K562 (cell line): ENCODE results near the gene CD9. TPM values are rescaled to one million over a fixed set of nuclear protein-coding genes. Genes with fewer than 3 reads are reported as not detected.

Experiments
- ATAC-seq: fragments of 200-7000 bp; cut with Tn5 transposase; 3 replicates; pipeline ENCODE4 v1.9.1; 2020; ENCODE audit warnings: moderate library complexity
- BruUV-seq: library from RNA; stranded (reverse); fragments of 400-500 nt; replicated peaks from 2 replicates; lab custom pipeline; 2021; lab: Mats Ljungman, UMichigan
- CTCF ChIA-PET: fragments of 300-600 bp; formaldehyde crosslinking; extraction: SDS; loops from one replicate; lab custom pipeline; 2021; ENCODE audit warnings: low intra/inter-chr PET ratio; lab: Yijun Ruan, JAX
- POLR2A ChIA-PET: fragments of 300-600, 350-650 bp; sonication (Branson Sonifier 250); formaldehyde crosslinking; extraction: SDS; loops from one replicate; lab custom pipeline; 2021; ENCODE audit warnings: antibody characterized with exemption, inconsistent platforms; lab: Yijun Ruan, JAX
- DNase-seq, 4 experiments: peaks; one replicate each; pipeline versions ENCODE4 v3.0.0 to v3.0.0-alpha.2; 2011 to 2018; ENCODE audit warnings: low spot score in 3 of 4, mixed read lengths in 3 of 4; ENCODE audit errors: extremely low read depth in 1 of 4
- FAIRE-seq: peaks from 2 replicates; lab custom pipeline; 2011; peaks lifted over from hg19 to GRCh38; lab: Jason Lieb, UNC
- H2AFZ ChIP-seq: 2 replicates; pipeline ENCODE4 v1.6.0; 2011; ENCODE audit warnings: low read depth, low read length, control low read depth, inconsistent platforms
- H3K27ac ChIP-seq: fragments of 200-600 bp; 3 replicates; pipeline ENCODE4 v1.8.0; 2011; ENCODE audit warnings: low read depth, mild to moderate bottlenecking, control low read depth, inconsistent platforms, low read length, moderate library complexity, mixed read lengths; ENCODE audit errors: extremely low read depth
- H3K27me3 ChIP-seq, 2 experiments: fragments of 300-600 bp in 1 of 2; 2 replicates in 1 of 2; 3 replicates in 1 of 2; pipeline versions ENCODE4 v1.6.0 to v1.8.0; 2011; ENCODE audit warnings: inconsistent platforms in 2 of 2, low read length in 2 of 2, mild to moderate bottlenecking in 1 of 2, mixed read lengths in 1 of 2, moderate library complexity in 1 of 2; ENCODE audit not compliant: control insufficient read depth in 2 of 2, insufficient read depth in 2 of 2
- H3K36me3 ChIP-seq: fragments of 300-600 bp; 3 replicates; pipeline ENCODE4 v1.8.0; 2011; ENCODE audit warnings: mild to moderate bottlenecking, low read length, inconsistent platforms; ENCODE audit not compliant: control insufficient read depth, insufficient read depth
- H3K4me1 ChIP-seq, 2 experiments: fragments of 200-600 bp in 1 of 2; replicated peaks in 1 of 2; 2 replicates in 1 of 2; 3 replicates in 1 of 2; pipeline versions ENCODE4 v1.5.1 to v1.8.0; 2011; ENCODE audit warnings: inconsistent platforms in 2 of 2, low read length in 2 of 2, mild to moderate bottlenecking in 1 of 2, mixed read lengths in 1 of 2, moderate library complexity in 1 of 2; ENCODE audit not compliant: control insufficient read depth in 2 of 2, insufficient read depth in 2 of 2
- H3K4me2 ChIP-seq: 2 replicates; pipeline ENCODE4 v1.6.1; 2011; ENCODE audit warnings: low read length, control low read depth, inconsistent platforms, mixed read lengths; ENCODE audit not compliant: insufficient read depth
- H3K4me3 ChIP-seq: fragments of 200-600 bp; sonication (generic), shearing (Covaris generic); 2 replicates; pipeline ENCODE4 v1.5.1; 2016; ENCODE audit warnings: control low read depth, inconsistent platforms
- H3K79me2 ChIP-seq: fragments of 200-600 bp; 3 replicates; pipeline ENCODE4 v1.8.0; 2011; ENCODE audit warnings: low read length, inconsistent platforms; ENCODE audit not compliant: control insufficient read depth, insufficient read depth
- H3K9ac ChIP-seq, 2 experiments: 2 replicates each; pipeline versions ENCODE4 v1.6.0 to v1.6.1; 2011; ENCODE audit warnings: low read depth in 2 of 2, low read length in 2 of 2, control low read depth in 1 of 2, inconsistent platforms in 1 of 2, mild to moderate bottlenecking in 1 of 2, mixed read lengths in 1 of 2; ENCODE audit not compliant: insufficient read depth in 1 of 2
- H3K9me1 ChIP-seq: one replicate; pipeline ENCODE4 v1.6.0; 2011; ENCODE audit warnings: inconsistent platforms, mild to moderate bottlenecking, low read length, moderate library complexity; ENCODE audit not compliant: control insufficient read depth, insufficient read depth
- H3K9me3 ChIP-seq: replicated peaks from 2 replicates; pipeline ENCODE4 v1.5.1; 2011; ENCODE audit warnings: low read depth, low read length, inconsistent platforms; ENCODE audit not compliant: control insufficient read depth, insufficient read depth
- H4K20me1 ChIP-seq: replicated peaks from 2 replicates; pipeline ENCODE4 v1.6.1; 2011; ENCODE audit warnings: low read length, inconsistent platforms, mixed read lengths; ENCODE audit not compliant: control insufficient read depth, insufficient read depth
- ELF1 ChIP-seq: fragments of 200-800 bp; sonication (Bioruptor generic); IDR thresholded peaks from 2 replicates; pipeline ENCODE4 v1.6.1; 2016; ENCODE audit warnings: missing genetic modification characterization, missing compliant biosample characterization
- JUND ChIP-seq, 2 experiments: IDR thresholded peaks; 2 replicates in 1 of 2; 3 replicates in 1 of 2; pipeline ENCODE4 v1.6.1; 2011; ENCODE audit warnings: borderline replicate concordance in 2 of 2, low read depth in 2 of 2, low read length in 2 of 2, improper control_type of control experiment in 1 of 2, missing biosample characterization in 1 of 2, missing genetic modification characterization in 1 of 2, missing genetic modification reagents in 1 of 2
- WGBS: fragments of 100-300 bp; shearing (Covaris generic); methylation state at CpG from one replicate; pipeline ENCODE4 v1.1.6; 2016; ENCODE audit warnings: low coverage, mixed read lengths; ENCODE audit not compliant: insufficient coverage; ENCODE audit errors: missing lambda C conversion rate; 5-methylcytosine and 5-hydroxymethylcytosine counted together
- in situ Hi-C: fragments of 300-500 bp; cut with MboI; formaldehyde crosslinking; loops from 4 replicates; pipeline ENCODE4 v1.15.0; 2018; ENCODE audit warnings: inconsistent platforms, mixed read lengths
- intact Hi-C: fragments of 100-400 bp; cut with micrococcal nuclease; formaldehyde crosslinking; loops from 2 replicates; pipeline ENCODE4 v1.14.2; 2022
- polyA plus RNA-seq, 8 experiments: library from polyadenylated mRNA; depleted of rRNA in 4 of 8; stranded (reverse) in 5 of 8; unstranded in 3 of 8; fragments of >200 nt; fragmentation: Nextera tagmentation in 2 of 8; fragmentation: Illumina TruSeq in 1 of 8; extraction: Ambion mirVana in 2 of 8; extraction: Trizol in 1 of 8; gene quantifications; 2 replicates each; pipeline versions ENCODE4 v1.2.1 to v1.2.3, GENCODE V29; 2011 to 2014; ENCODE audit warnings: inconsistent platforms in 1 of 8, missing spikeins in 1 of 8
- total RNA-seq, 7 experiments: library from RNA; depleted of rRNA in 6 of 7; stranded (reverse); fragments of >200 nt in 6 of 7; fragmentation: Illumina TruSeq in 2 of 7; extraction: Trizol in 2 of 7; gene quantifications; 2 replicates each; pipeline versions ENCODE4 v1.2.1 to v1.2.3, GENCODE V29; 2011 to 2021; ENCODE audit warnings: low replicate concordance in 1 of 7
- TF ChIP-seq, protein P1 (sequence below): fragments of 250-450 bp; sonication (Bioruptor Pico); IDR thresholded peaks from 2 replicates; pipeline ENCODE4 v1.5.0; 2020; ENCODE audit warnings: mild to moderate bottlenecking, borderline replicate concordance
- TF ChIP-seq, protein P2 (sequence below): sonication (generic); formaldehyde crosslinking; IDR thresholded peaks from 2 replicates; pipeline ENCODE4 v1.8.0; 2023; ENCODE audit warnings: missing genetic modification reagents, mild to moderate bottlenecking, borderline replicate concordance
- TF ChIP-seq, protein P3 (sequence below): sonication (generic); formaldehyde crosslinking; IDR thresholded peaks from 2 replicates; pipeline ENCODE4 v1.8.1; 2023; ENCODE audit warnings: mild to moderate bottlenecking, missing genetic modification reagents

CD9 gene
- total and polyA plus RNA-seq, 9 of the 15 experiments (the other 6 are each of a cell fraction or from before 2014, with no cell fraction given), result 0.43 to 5.6 (median 0.62) TPM

DNA sequence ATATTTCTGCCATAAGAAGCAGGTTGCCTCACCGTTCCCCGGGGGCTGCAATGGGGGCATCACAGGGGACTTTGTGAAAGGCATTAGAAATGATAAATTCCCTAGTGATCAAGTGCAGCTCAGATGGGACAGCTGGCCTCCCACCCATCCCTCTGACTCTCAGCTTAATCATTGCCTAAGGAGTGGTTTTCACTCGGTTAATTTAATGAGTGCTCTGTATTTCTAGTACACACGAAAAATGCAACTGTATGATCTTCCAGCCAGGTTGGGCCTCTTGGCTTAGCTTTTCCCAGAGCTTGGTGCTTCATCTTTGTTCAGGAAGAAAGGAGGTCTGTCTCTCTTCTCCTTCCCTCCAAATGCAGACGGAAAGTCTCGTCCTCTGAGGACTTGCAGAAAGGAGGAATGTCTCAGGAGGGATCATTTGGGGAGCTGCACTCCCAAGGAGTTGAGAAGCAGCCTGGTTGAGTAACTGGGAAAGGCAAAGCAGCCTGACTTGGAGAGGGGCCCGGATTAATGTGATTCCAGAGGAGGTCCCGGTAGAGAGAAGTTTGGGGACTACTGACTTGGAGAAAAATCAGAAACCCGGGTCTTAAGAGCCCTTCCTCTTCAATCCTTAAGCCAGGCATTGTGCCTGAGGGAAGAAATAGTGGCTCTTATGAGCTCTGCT lies 7.2 kb downstream of the CD9 start:
- in situ Hi-C loops, result loop anchor here (5.0 kb wide), 1 partner anchor 70 kb away; no protein-coding TSS in a partner anchor
- TF ChIP-seq, protein P1, sequence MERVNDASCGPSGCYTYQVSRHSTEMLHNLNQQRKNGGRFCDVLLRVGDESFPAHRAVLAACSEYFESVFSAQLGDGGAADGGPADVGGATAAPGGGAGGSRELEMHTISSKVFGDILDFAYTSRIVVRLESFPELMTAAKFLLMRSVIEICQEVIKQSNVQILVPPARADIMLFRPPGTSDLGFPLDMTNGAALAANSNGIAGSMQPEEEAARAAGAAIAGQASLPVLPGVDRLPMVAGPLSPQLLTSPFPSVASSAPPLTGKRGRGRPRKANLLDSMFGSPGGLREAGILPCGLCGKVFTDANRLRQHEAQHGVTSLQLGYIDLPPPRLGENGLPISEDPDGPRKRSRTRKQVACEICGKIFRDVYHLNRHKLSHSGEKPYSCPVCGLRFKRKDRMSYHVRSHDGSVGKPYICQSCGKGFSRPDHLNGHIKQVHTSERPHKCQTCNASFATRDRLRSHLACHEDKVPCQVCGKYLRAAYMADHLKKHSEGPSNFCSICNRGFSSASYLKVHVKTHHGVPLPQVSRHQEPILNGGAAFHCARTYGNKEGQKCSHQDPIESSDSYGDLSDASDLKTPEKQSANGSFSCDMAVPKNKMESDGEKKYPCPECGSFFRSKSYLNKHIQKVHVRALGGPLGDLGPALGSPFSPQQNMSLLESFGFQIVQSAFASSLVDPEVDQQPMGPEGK (CRISPR knock-in tag), result no peak
- TF ChIP-seq JUND (IDR thresholded peaks at IDR 0.05; ENCODE audit: borderline replicate concordance, low read depth, low read length) (no peak), JUND (tag; IDR thresholded peaks at IDR 0.05; ENCODE audit: borderline replicate concordance, low read depth, low read length) (no peak), ELF1 (tag) (no peak)
- TF ChIP-seq, protein P2, sequence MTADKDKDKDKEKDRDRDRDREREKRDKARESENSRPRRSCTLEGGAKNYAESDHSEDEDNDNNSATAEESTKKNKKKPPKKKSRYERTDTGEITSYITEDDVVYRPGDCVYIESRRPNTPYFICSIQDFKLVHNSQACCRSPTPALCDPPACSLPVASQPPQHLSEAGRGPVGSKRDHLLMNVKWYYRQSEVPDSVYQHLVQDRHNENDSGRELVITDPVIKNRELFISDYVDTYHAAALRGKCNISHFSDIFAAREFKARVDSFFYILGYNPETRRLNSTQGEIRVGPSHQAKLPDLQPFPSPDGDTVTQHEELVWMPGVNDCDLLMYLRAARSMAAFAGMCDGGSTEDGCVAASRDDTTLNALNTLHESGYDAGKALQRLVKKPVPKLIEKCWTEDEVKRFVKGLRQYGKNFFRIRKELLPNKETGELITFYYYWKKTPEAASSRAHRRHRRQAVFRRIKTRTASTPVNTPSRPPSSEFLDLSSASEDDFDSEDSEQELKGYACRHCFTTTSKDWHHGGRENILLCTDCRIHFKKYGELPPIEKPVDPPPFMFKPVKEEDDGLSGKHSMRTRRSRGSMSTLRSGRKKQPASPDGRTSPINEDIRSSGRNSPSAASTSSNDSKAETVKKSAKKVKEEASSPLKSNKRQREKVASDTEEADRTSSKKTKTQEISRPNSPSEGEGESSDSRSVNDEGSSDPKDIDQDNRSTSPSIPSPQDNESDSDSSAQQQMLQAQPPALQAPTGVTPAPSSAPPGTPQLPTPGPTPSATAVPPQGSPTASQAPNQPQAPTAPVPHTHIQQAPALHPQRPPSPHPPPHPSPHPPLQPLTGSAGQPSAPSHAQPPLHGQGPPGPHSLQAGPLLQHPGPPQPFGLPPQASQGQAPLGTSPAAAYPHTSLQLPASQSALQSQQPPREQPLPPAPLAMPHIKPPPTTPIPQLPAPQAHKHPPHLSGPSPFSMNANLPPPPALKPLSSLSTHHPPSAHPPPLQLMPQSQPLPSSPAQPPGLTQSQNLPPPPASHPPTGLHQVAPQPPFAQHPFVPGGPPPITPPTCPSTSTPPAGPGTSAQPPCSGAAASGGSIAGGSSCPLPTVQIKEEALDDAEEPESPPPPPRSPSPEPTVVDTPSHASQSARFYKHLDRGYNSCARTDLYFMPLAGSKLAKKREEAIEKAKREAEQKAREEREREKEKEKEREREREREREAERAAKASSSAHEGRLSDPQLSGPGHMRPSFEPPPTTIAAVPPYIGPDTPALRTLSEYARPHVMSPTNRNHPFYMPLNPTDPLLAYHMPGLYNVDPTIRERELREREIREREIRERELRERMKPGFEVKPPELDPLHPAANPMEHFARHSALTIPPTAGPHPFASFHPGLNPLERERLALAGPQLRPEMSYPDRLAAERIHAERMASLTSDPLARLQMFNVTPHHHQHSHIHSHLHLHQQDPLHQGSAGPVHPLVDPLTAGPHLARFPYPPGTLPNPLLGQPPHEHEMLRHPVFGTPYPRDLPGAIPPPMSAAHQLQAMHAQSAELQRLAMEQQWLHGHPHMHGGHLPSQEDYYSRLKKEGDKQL (CRISPR knock-in tag), result no peak
- TF ChIP-seq, protein P3, sequence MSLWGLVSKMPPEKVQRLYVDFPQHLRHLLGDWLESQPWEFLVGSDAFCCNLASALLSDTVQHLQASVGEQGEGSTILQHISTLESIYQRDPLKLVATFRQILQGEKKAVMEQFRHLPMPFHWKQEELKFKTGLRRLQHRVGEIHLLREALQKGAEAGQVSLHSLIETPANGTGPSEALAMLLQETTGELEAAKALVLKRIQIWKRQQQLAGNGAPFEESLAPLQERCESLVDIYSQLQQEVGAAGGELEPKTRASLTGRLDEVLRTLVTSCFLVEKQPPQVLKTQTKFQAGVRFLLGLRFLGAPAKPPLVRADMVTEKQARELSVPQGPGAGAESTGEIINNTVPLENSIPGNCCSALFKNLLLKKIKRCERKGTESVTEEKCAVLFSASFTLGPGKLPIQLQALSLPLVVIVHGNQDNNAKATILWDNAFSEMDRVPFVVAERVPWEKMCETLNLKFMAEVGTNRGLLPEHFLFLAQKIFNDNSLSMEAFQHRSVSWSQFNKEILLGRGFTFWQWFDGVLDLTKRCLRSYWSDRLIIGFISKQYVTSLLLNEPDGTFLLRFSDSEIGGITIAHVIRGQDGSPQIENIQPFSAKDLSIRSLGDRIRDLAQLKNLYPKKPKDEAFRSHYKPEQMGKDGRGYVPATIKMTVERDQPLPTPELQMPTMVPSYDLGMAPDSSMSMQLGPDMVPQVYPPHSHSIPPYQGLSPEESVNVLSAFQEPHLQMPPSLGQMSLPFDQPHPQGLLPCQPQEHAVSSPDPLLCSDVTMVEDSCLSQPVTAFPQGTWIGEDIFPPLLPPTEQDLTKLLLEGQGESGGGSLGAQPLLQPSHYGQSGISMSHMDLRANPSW (CRISPR knock-in tag), result no peak
- ChIA-PET CTCF (no interaction called here), POLR2A (interaction anchor here (0.8 to 1.2 kb wide), 2 partner anchors 18 to 55 kb away, joined by 3 read pairs; no protein-coding TSS in a partner anchor)
- no peaks in the 10 kb centered on the region for H3K36me3 ChIP-seq
- DNase-seq (no peak), FAIRE-seq (no peak), ATAC-seq (no peak)
- no peak overlapping the region for H3K27ac ChIP-seq
- intact Hi-C loops, result no loop called here
- no peaks in the 10 kb centered on the region for H3K9me1 ChIP-seq
- no peak overlapping the region for H3K9ac ChIP-seq
- H3K4me3 ChIP-seq, result no peak overlapping the region
- H3K27me3 ChIP-seq, result peaks cover 5 to 43% of the 10 kb centered on the region in 2 experiments
- no peaks in the 10 kb centered on the region; a peak in 1 of 5 replicates for H3K4me1 ChIP-seq
- H3K4me2 ChIP-seq, result no peak overlapping the region
- no TSS peak for BruUV-seq
- WGBS, result 2% methylated on average over 9 of the region's 9 CpGs
- no peaks in the 10 kb centered on the region for H3K79me2 ChIP-seq
- H3K9me3 ChIP-seq, result no peaks in the 10 kb centered on the region
- no peaks in the 10 kb centered on the region for H4K20me1 ChIP-seq
- no peak overlapping the region for H2AFZ ChIP-seq
